ENCODE measurements around the gene MAIP1. TPM values are rescaled to one million over a fixed set of nuclear protein-coding genes. Genes with fewer than 3 reads are reported as not detected.
A peak's percentile ranks its signal among the peaks of the same experiment; 100 is the strongest.

MAIP1 gene
- total and polyA plus RNA-seq, 2 donors (not counting 1 experiment from before 2014, with no cell fraction given), result 14.5 to 24.8 TPM

DNA sequence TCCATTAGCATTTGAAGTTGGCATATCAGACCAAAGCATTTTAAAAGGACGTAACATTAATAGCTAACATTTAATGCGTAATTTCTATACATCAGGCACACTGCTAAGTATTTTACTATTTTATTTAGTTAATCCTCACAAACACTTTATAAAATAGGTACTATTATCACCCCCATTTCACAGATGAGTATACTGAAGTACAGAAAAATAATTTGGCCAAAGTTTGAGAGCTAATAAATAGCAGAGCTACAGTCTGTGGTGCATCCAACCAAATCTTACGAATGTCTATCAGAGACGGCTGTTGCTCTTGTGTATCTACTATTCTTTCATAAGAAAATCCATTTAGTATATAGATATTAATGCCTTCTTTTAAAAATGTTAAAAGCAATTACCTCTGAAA, 12.0 kb upstream of the MAIP1 start:
- Histone ChIP-seq H3K27me3 (ENCODE audit: control insufficient read depth, insufficient read depth, low read length) (no peaks in the 10 kb centered on the region), H3K4me2 (ENCODE audit: extremely low read depth, insufficient read depth, low read length) (no peak overlapping the region), H3K36me3 (ENCODE audit: control insufficient read depth, insufficient read depth, low read length) (peaks cover 5% of the 10 kb centered on the region)

DNA sequence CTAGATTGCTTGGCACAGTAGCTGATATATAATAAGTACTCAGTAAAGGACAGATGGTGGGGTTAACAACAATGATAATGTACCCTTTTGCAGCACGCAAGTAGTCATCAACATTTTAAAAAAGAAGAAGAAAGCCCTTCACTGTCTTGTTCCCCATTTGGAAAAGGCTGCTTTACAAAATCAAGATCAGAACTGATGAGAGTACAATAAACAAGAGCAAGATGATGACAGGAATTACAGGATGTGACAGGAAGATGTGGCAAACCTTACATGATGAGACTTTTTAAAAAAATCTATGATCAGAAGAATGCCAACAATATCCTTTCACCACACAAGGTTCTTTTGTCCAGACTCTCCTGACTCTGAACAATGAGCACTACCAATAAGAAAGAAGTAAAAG, 9.2 kb upstream of the MAIP1 start:
- Histone ChIP-seq H3K4me2 (ENCODE audit: extremely low read depth, insufficient read depth, low read length) (no peak overlapping the region), H3K9me3 (ENCODE audit: control insufficient read depth, insufficient read depth, low read depth, low read length) (no peaks in the 10 kb centered on the region), H3K27me3 (ENCODE audit: control insufficient read depth, insufficient read depth, low read length) (no peaks in the 10 kb centered on the region), H2AFZ (ENCODE audit: low read length) (no peak overlapping the region), H3K9ac (ENCODE audit: insufficient read depth, low read length) (no peak overlapping the region), H4K20me1 (ENCODE audit: control insufficient read depth, extremely low read depth, insufficient read depth, low read length) (no peaks in the 10 kb centered on the region), H3K36me3 (ENCODE audit: control insufficient read depth, insufficient read depth, low read length) (peaks cover 7% of the 10 kb centered on the region), H3K4me1 (ENCODE audit: control insufficient read depth, extremely low read depth, insufficient read depth, low read length) (no peaks in the 10 kb centered on the region), H3K4me3 (replicated peaks in 1 of 4; ENCODE audit: control extremely low read depth in 1 of 4, insufficient read depth in 1 of 4, low read depth in 3 of 4, low read length in 4 of 4) (no peak overlapping the region), H3K79me2 (ENCODE audit: control insufficient read depth, insufficient read depth, low read length) (peaks cover 8% of the 10 kb centered on the region), H3K27ac (ENCODE audit: insufficient read depth, low read length) (no peak overlapping the region)
- TF ChIP-seq, protein P1, sequence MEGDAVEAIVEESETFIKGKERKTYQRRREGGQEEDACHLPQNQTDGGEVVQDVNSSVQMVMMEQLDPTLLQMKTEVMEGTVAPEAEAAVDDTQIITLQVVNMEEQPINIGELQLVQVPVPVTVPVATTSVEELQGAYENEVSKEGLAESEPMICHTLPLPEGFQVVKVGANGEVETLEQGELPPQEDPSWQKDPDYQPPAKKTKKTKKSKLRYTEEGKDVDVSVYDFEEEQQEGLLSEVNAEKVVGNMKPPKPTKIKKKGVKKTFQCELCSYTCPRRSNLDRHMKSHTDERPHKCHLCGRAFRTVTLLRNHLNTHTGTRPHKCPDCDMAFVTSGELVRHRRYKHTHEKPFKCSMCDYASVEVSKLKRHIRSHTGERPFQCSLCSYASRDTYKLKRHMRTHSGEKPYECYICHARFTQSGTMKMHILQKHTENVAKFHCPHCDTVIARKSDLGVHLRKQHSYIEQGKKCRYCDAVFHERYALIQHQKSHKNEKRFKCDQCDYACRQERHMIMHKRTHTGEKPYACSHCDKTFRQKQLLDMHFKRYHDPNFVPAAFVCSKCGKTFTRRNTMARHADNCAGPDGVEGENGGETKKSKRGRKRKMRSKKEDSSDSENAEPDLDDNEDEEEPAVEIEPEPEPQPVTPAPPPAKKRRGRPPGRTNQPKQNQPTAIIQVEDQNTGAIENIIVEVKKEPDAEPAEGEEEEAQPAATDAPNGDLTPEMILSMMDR (conservative IDR thresholded peaks at IDR 0.05 in 1 of 2, IDR thresholded peaks at IDR 0.05 in 1 of 2; ENCODE audit: low read depth in 1 of 2, low read length in 2 of 2), result no peak
- TF ChIP-seq EZH2 (IDR thresholded peaks at IDR 0.05; ENCODE audit: low read length, missing control alignments), result no peak
- DNase-seq (ENCODE audit: low read depth in 2 of 2), result no peak

More for the DNA sequence above, 12.0 kb upstream of the MAIP1 start:
- DNase-seq (ENCODE audit: low read depth in 2 of 2), result no peak
- Histone ChIP-seq H3K9ac (ENCODE audit: insufficient read depth, low read length) (no peak overlapping the region), H3K9me3 (ENCODE audit: control insufficient read depth, insufficient read depth, low read depth, low read length) (no peaks in the 10 kb centered on the region), H3K27ac (ENCODE audit: insufficient read depth, low read length) (no peak overlapping the region), H3K4me3 (replicated peaks in 1 of 4; ENCODE audit: control extremely low read depth in 1 of 4, insufficient read depth in 1 of 4, low read depth in 3 of 4, low read length in 4 of 4) (no peak overlapping the region), H3K79me2 (ENCODE audit: control insufficient read depth, insufficient read depth, low read length) (no peaks in the 10 kb centered on the region), H3K4me1 (ENCODE audit: control insufficient read depth, extremely low read depth, insufficient read depth, low read length) (no peaks in the 10 kb centered on the region), H2AFZ (ENCODE audit: low read length) (no peak overlapping the region), H4K20me1 (ENCODE audit: control insufficient read depth, extremely low read depth, insufficient read depth, low read length) (no peaks in the 10 kb centered on the region)
- TF ChIP-seq EZH2 (IDR thresholded peaks at IDR 0.05; ENCODE audit: low read length, missing control alignments), result no peak
- TF ChIP-seq, protein P1 (conservative IDR thresholded peaks at IDR 0.05 in 1 of 2, IDR thresholded peaks at IDR 0.05 in 1 of 2; ENCODE audit: low read depth in 1 of 2, low read length in 2 of 2), result no peak

DNA sequence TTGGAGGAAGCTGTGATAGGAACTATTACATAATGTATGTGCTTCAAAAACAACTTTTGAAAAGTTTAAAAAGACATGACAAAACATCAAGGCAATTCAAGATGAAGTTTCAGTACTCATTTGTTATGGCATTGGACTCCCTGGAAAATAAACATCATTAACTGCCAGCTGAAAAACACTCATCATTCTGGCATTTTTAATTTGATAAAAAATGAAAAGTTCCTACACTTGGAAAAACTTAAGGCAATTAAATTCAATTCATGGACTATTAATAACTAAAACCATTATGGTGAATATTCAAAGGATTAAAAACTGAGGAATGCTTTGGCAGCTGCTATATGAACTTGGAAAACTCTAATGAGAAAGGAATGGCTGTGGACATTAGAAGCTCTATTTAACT, 8.5 kb upstream of the MAIP1 start:
- Histone ChIP-seq H3K27me3 (ENCODE audit: control insufficient read depth, insufficient read depth, low read length) (no peaks in the 10 kb centered on the region), H3K4me2 (ENCODE audit: extremely low read depth, insufficient read depth, low read length) (no peak overlapping the region), H3K9ac (ENCODE audit: insufficient read depth, low read length) (no peak overlapping the region), H3K4me3 (replicated peaks in 1 of 4; ENCODE audit: control extremely low read depth in 1 of 4, insufficient read depth in 1 of 4, low read depth in 3 of 4, low read length in 4 of 4) (no peak overlapping the region), H3K4me1 (ENCODE audit: control insufficient read depth, extremely low read depth, insufficient read depth, low read length) (no peaks in the 10 kb centered on the region), H4K20me1 (ENCODE audit: control insufficient read depth, extremely low read depth, insufficient read depth, low read length) (no peaks in the 10 kb centered on the region), H2AFZ (ENCODE audit: low read length) (no peak overlapping the region), H3K79me2 (ENCODE audit: control insufficient read depth, insufficient read depth, low read length) (peaks cover 8% of the 10 kb centered on the region), H3K9me3 (ENCODE audit: control insufficient read depth, insufficient read depth, low read depth, low read length) (no peaks in the 10 kb centered on the region), H3K36me3 (ENCODE audit: control insufficient read depth, insufficient read depth, low read length) (peaks cover 7% of the 10 kb centered on the region), H3K27ac (ENCODE audit: insufficient read depth, low read length) (no peak overlapping the region)
- no peak for TF ChIP-seq EZH2 (IDR thresholded peaks at IDR 0.05; ENCODE audit: low read length, missing control alignments)
- TF ChIP-seq, protein P1 (conservative IDR thresholded peaks at IDR 0.05 in 1 of 2, IDR thresholded peaks at IDR 0.05 in 1 of 2; ENCODE audit: low read depth in 1 of 2, low read length in 2 of 2), result no peak
- DNase-seq (ENCODE audit: low read depth in 2 of 2), result peak in 1 of 2 donors; percentile 9

All from fibroblast of lung (primary cell).